Stimulated activated CD8-positive, alpha-beta memory T cell treated with anti-CD3 and anti-CD28 coated beads, Interleukin-4, amount 100 ng/mL, for 1 hour (primary cell): Measurements from ENCODE around the gene MYCL.
A peak's percentile ranks its signal among the peaks of the same experiment; 100 is the strongest.
"Not testable (repeated sequence)": the region's sequence is repeated elsewhere in the genome, so short reads cannot be mapped to it uniquely, and the experiment has no call there.

Source experiments
- DNase-seq, 2 donors: peaks; one replicate each; pipeline ENCODE4 v3.0.0-alpha.2; 2020; ENCODE audit warnings: low read depth in 2 of 2, low spot score in 1 of 2

MYCL gene

GRCh38 chr1:39919545-39919944, 17.8 kb upstream of the MYCL start:
- peak in 1 of 2 donors; percentile 9 for DNase-seq

DNA sequence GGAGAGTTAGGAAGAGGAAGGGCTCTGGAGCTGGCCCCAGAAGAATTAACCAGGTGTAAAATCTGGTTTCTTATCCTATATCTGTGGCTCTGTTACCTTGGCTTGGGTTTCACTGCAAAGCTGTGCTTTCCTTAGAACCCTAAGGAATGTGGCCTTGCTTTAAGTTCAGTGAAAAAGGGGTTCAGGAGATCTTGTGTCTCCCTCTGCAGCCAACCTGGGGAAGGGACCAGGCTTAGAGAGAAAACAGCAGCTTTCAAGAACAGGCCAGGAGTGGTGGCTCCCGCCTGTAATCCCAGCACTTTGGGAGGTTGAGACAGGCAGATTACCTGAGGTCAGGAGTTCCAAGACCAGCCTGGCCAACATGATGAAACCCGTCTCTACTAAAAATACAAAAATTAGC, 16.1 kb upstream of the MYCL start:
- DNase-seq: no peak

DNA sequence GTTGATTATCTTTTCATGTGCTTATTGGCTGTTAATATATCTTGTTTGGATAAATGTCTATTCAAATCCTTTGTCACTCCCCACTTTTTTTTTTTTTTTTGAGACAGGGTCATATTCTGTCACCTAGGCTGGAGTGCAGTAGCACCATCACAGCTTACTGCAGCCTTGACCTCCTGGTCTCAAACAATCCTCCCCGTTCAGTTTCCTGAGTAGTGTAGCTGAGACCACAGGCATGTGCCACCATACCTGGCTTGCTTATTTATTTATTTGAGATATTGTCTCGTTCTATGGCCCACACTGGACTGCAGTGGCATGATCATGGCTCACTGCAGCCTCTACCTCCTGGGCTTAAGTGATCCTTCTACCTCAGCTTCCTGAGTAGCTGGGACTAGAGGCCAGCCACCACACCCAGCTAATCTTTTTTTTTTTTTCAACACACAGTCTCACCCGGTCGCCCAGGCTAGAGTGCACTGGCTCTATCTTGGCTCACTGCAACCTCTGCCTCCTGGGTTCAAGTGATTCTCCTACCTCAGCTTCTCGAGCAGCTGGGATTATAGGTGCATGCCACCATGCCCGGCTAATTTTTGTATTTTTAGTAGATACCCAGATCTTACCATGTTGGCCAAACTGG, 13.9 kb upstream of the MYCL start:
- DNase-seq: no peak

DNA sequence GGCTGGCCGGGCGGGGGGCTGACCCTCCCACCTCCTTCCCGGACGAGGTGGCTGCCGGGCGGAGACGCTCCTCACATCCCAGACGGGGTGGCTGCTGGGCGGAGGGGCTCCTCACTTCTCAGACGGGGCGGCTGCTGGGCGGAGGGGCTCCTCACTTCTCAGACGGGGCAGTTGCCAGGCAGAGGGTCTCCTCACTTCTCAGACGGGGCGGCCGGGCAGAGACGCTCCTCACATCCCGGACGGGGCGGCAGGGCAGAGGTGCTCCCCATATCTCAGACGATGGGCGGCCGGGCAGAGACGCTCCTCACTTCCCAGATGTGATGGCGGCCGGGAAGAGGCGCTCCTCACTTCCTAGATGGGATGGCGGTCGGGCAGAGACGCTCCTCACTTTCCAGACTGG, 11.4 kb upstream of the MYCL start:
- DNase-seq: not testable (repeated sequence)

GRCh38 chr1:39910263-39910662, 8.5 kb upstream of the MYCL start:
- no peak for DNase-seq

DNA sequence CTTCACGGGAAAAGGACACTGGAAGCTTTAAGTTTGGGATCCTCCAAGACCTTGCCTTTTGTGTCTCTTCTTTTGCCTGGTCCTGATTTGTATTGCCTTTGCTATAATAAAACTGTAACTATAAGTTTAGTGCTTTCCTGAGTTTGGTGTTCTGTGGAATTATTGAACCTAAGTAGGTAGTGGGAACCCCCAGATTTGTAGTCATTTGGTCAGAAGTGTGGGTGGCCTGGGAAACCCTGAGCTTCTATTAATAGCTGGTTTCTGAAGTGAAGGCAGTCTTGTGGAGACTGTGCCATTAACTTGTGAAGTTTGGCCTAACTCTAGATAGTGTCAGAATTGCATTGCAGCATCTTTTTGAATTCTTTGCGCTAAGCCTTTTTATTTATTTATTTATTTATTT, 6.8 kb upstream of the MYCL start:
- no peak for DNase-seq

DNA sequence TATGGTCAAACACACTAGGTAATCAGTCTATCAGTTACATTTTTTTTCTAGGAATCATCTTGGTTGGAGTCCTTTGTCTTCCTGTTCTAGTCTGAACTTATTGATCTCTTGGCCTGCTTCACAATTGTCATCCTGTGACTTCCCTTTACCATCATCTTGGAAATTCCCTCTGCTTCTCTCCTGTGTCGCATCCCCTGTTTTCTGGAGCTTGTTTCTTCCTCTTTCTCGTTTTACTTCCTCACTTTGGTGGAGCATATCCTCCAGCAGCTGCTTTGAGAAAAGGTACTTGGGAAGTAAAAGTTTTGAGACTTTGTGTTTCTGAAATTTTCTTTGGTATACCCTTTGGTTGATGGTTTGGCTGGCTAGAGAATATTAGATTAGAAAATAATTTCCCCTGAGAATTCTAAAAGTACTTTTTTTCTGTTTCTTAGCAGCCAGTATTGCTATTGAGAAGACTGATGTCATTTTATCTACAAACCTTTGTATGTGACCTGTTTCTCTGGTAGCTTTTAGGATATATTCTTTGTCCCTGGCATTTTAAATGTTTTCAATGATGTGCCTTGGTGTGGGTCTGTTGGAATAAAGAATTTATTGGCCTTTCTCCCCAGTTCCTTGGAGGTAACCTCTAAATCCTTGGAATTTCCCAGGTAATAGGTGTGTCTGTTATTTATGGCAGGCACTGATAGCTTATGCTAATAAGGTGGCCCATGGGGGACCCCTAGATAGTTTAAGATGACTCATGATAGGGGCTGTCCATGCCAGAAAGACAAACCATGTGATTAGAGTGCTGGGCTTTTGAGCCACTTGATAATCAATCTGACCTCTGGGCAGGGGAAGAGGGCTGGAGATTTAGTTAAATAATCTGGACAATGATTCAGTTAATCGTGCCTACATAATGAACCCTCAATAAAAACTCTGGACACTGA, 6.1 kb upstream of the MYCL start:
- no peak for DNase-seq

DNA sequence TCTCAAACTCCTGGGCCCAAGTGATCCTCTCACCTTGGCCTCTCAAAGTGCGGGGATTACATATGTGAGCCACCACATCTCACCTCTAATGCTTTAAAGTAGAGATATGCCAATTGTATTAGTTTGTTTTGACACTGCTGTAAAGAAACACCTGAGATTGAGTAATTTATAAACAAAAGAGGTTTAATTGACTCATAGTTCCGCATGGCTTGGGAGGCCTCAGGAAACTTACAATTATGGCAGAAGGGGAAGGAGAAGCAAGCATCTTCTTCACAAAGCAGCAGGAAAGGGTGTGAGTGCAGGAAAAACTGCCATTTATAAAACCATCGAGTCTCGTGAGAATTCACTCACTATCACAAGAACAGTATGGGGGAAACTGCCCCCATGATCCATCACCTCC, 3.5 kb upstream of the MYCL start:
- no peak for DNase-seq

DNA sequence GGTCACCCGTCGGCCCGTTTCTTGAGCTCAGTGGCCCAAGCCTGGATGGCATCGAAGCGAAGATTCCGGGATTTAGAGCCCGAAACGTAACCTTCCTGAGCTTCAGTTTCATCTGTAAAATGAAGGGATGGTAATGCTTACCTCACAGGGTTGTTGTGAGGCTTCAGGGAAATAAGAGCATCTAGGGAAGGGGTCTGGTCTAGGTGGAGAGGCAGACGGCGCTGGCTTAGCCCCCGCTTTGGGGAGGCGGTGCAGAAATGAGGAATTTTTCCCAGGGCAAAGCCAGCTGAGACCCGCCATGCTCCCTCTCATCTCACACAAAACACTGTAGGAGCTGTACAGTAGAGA, 717 bp upstream of the MYCL start:
- no peak for DNase-seq

- no peak for DNase-seq
Observed at GRCh38 chr1:39901464-39901713, 328 bp downstream of the MYCL start.

DNA sequence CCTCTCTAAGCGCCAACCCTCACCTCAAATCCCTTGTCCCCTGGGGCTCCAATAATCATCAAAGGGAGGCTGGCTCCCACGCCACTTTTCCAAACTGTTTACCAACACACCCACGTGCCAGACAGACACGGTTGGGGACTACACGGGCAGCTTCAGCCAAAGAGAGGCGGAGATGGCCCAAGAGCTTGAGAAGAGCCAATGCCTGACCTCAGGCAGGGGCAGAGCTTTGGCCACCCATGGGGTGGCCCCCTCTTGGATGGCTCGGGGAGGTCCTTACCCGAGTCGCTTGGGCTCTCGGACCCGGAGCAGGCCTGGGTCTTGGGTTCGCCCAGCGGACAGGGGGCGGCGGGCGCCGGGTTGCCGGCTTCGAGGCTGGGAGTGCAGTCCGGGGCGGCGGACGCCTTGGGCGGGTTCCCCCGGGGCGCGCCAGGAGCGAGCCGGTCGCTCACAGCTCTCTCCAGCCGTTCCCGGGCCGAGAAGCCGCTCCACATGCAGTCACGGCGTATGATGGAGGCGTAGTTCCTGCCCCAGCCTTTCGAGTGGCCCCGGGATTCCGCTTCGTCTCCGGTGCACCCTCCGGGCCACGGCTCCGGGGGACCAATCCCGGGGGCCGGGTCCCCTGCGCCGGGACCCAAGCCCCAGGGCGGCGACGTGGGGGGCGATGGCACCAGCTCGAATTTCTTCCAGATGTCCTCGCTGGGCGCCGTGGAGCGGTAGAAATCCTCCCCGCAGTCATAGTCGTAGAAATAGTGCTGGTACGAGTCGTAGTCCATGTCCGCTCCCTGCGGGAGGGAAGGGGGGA, 854 bp downstream of the MYCL start:
- no peak for DNase-seq

DNA sequence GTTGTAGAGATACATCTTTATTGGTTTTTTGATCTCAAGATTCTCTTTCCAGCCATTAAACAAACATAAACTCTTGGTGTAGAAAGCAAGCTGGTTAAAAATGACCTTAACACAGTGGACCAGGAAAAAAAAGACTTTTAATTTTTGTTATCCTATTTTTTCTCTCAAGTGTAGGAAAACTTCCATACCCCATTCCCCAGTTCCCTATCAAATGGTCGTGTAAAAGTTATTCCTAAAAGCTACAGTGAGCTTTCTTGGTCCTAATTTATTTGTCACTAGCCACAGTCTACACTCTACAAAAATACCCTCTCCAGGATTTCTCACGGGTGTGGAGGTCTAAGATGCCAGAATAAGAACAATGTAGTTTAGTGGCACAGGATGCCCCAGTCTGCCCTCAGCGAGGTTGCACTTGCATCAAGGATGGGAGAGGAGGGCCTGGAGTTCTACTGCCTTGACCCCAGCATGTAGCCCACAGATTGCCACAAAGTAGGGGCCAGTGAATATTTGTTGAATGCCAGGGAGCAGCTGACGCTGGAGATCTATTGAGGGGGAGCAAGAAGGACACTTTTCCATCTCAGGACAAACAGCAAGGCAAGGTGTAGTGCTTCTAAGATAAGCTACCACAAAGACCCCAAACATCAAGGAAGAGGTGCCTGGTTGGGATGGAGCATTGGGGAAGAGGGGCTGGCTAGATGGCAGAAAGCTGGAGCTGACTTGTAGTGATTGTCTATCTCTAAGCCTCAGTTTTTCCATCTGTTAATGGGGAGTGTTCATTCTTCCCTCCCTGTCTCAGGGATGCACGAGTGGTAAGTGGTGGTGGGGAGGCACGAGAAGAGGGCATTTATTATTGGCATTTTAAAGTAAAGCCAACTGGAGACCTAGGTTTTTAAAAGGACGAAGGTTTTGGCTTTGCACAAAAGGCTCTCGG, 1.8 kb downstream of the MYCL start:
- no peak for DNase-seq

- no peak for DNase-seq
Observed at GRCh38 chr1:39898648-39899603, 2.8 kb downstream of the MYCL start.

DNA sequence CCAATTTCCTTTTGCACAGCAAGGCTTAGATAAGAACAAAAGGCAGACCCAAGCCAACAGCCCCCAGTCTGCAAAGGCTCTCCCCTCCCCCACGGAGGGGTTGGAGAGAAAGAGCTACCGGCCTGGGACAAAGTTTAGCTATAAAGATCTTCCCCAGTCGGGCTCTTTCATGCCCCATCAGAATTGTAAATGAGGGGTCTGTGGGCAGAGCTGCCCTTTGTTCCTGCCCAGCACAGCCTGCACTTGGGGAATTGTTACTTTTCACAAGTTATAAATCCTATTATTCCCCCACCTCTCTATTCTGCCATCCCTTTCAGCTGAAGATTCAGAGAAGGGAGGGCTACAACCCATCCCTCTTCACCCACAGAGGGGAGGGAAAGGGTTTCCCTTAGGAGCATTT, 3.5 kb downstream of the MYCL start:
- DNase-seq: no peak

DNA sequence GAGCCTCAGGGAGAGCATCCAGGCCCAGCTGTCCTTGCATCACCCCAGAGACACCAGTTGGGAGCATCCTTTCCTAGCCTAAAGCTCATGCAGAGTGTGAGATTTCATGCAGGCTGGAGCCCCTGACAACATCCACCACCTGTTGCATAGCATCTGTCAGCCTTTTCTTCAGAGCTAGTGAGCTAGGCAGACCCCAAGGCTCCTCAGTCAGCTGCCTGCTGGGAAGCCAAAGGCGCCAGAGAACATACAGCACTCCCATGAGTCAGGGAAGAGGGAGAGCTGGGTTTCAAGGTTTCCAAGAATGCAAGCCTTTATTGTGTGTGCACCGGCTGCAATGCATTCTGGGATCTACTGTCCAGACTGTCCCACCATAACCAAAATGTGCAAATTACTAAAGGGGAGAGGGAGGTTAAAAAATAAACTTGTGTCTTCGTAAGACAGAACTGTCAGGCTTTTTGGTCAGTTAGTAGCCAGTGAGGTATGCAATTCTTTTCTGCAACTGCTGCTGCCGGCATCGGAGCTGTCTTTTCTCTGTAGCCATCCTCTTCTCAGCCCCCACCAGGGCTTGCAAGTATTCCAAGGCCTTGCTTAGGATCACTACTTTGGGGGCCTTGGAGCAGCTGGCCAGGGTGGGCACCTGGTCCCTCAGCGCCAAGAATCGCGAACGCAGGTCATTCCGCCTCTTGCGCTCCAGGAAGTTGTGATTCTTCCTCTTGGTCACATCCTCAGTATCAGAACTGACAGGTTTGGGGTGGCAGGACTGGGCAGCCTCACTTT, 4.6 kb downstream of the MYCL start:
- no peak for DNase-seq

- DNase-seq: no peak
Observed at GRCh38 chr1:39895731-39896480, 5.8 kb downstream of the MYCL start.

- no peak for DNase-seq
Observed at GRCh38 chr1:39894884-39895495, 6.7 kb downstream of the MYCL start.
